Parathyroid adenoma (tissue), 2 donors: ENCODE data around the gene HOXD13.
A peak's percentile ranks its signal among the peaks of the same experiment; 100 is the strongest.

Experiments used
- H2AFZ ChIP-seq: fragments of 300-600 bp; sonication (generic); one replicate; pipeline ENCODE4 v1.7.0; 2017; ENCODE audit warnings: antibody characterized with exemption, mild to moderate bottlenecking
- H3K27ac ChIP-seq: fragments of 300-600 bp; sonication (generic); one replicate; pipeline ENCODE4 v1.7.0; 2017
- H3K27me3 ChIP-seq: fragments of 300-600 bp; sonication (generic); one replicate; pipeline ENCODE4 v1.7.0; 2017; ENCODE audit warnings: low read length; ENCODE audit not compliant: control insufficient read depth, insufficient read depth
- H3K36me3 ChIP-seq: fragments of 300-600 bp; sonication (generic); one replicate; pipeline ENCODE4 v1.7.0; 2017; ENCODE audit warnings: low read length; ENCODE audit not compliant: control insufficient read depth, insufficient read depth
- H3K4me1 ChIP-seq: fragments of 300-600 bp; sonication (generic); one replicate; pipeline ENCODE4 v1.7.0; 2017; ENCODE audit warnings: control low read depth
- H3K4me2 ChIP-seq: fragments of 300-600 bp; sonication (generic); one replicate; pipeline ENCODE4 v1.7.0; 2017; ENCODE audit warnings: low read length
- H3K4me3 ChIP-seq: fragments of 300-600 bp; sonication (generic); one replicate; pipeline ENCODE4 v1.7.0; 2017; ENCODE audit warnings: low read depth, low read length
- H3K79me2 ChIP-seq: fragments of 300-600 bp; sonication (generic); one replicate; pipeline ENCODE4 v1.7.0; 2017; ENCODE audit warnings: control low read depth
- H3K9ac ChIP-seq: fragments of 300-600 bp; sonication (generic); one replicate; pipeline ENCODE4 v1.7.0; 2017; ENCODE audit warnings: mild to moderate bottlenecking
- H3K9me3 ChIP-seq: fragments of 300-600 bp; sonication (generic); one replicate; pipeline ENCODE4 v1.7.0; 2017; ENCODE audit warnings: low read length; ENCODE audit not compliant: control insufficient read depth
- CTCF ChIP-seq: fragments of 300-600 bp; sonication (generic); IDR thresholded peaks from one replicate; pipeline ENCODE4 v1.7.0; 2017; ENCODE audit warnings: antibody characterized with exemption, mild to moderate bottlenecking
- donor health status: primary hyperparathyroidism.

The HOXD13 gene

DNA sequence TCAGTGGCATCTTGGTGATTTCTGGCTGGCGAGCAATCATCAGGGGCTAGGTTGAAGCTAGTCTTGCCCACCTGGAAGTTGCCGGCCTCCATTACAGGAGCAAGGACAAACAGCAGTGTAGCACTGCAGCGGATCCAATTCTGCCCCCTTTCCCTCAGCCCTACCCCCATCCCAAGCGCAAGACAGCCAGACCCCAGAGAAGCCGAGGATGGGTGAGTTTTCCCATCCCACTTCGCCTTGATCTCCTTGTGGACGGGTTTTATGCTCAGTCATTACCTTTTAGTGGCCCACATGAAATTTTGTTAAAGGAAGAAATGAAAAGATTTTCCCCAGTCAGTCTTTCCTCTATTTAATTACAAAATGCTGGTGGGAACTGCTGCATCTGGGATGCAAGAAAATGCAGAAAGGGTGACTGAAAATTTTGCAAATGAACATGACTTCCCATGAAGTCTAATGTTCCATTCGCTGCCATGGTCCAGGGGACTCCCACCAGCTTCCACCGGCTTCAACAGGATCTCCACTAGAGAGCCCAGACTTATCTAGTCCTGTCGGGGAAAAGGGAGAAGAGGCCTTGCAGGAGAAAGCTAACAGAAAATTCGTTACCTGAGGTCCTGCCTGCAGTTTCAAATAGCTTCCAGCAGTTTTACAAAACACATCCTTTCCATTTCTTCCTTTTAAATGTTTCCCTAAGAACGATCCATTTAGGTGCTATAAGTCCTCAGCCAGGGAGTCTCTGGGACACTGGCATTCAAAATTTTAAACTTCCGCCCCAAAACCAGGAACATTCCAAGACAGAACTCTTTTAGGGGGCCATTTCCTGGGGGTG is 28.1 kb downstream of the HOXD13 start:
- no peak overlapping the region for H3K4me3 ChIP-seq

DNA sequence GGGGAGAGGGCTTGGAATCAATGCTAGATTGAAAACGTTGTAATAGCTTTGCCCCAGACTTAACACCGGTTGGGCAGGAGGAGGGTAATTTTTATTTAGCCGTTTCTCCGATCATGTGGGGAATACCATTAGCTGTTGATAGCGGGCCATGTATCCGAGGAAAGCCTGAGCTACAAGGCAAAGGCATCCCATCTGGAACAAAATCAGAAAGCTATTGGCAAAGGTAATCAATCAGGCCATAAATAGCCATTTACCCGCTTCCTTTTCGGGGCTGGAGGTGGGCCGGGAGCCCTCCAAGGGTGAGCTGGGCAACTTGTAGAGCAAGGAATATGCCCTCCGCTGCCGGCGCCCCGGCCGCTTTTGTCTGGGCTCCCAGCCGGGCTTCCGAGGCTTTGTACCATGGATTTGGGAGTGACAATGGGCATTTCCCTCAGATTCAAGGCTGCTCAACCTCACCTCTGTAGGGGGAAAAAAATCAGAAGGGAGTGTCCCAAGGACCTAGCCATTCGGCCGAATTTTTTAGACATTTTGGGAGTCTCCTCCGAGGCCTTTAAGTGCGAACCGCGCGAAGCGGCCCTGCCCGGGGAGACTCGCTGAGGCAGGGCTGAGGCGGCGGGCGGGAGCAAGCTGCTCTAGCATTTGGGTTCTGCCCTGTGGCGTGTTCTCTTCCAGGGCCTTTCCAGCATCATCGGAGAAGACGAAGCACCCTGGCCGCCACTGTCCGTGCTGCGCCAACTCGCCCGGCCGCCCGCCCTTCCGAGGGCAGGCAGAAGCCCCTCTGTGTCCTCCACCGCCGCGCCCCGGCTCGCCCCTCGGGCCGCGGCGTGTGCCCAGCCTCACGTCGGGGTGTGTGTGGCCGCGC is 28.9 kb downstream of the HOXD13 start:
- H3K27me3 ChIP-seq = peaks cover 32% of the 10 kb centered on the region
- H3K27ac ChIP-seq = no peak overlapping the region
- H3K79me2 ChIP-seq = no peaks in the 10 kb centered on the region
- H3K9ac ChIP-seq = no peak overlapping the region
- no peaks in the 10 kb centered on the region for H3K9me3 ChIP-seq
- TF ChIP-seq CTCF = no peak
- H3K4me2 ChIP-seq = no peak overlapping the region
- no peak overlapping the region for H3K4me3 ChIP-seq
- no peaks in the 10 kb centered on the region for H3K4me1 ChIP-seq
- H2AFZ ChIP-seq = no peak overlapping the region
- no peaks in the 10 kb centered on the region for H3K36me3 ChIP-seq

More for the DNA sequence above, 28.1 kb downstream of the HOXD13 start:
- Histone ChIP-seq H3K27ac (no peak overlapping the region), H3K79me2 (no peaks in the 10 kb centered on the region), H3K9me3 (no peaks in the 10 kb centered on the region), H2AFZ (no peak overlapping the region), H3K36me3 (no peaks in the 10 kb centered on the region), H3K27me3 (peaks cover 36% of the 10 kb centered on the region), H3K9ac (no peak overlapping the region), H3K4me2 (no peak overlapping the region), H3K4me1 (no peaks in the 10 kb centered on the region)
- no peak for TF ChIP-seq CTCF

- Histone ChIP-seq H3K79me2 (no peaks in the 10 kb centered on the region), H3K9me3 (no peaks in the 10 kb centered on the region), H3K36me3 (no peaks in the 10 kb centered on the region), H3K4me1 (no peaks in the 10 kb centered on the region), H3K4me2 (no peak overlapping the region), H3K27me3 (peaks cover 27% of the 10 kb centered on the region), H3K4me3 (peak overlapping the region; percentile 44), H2AFZ (no peak overlapping the region), H3K27ac (no peak overlapping the region), H3K9ac (no peak overlapping the region)
- TF ChIP-seq CTCF = no peak
Measured at GRCh38 chr2:176122052-176122682, 29.6 kb downstream of the HOXD13 start.

- Histone ChIP-seq H3K9ac (no peak within 1 kb of the TSS), H3K4me3 (peak within 1 kb of the TSS; percentile 44), H3K27ac (no peak within 1 kb of the TSS), H3K4me1 (no peaks in the 10 kb centered on the region), H3K27me3 (peaks cover 25% of the 10 kb centered on the region), H2AFZ (no peak within 1 kb of the TSS), H3K79me2 (no peaks in the 10 kb centered on the region), H3K4me2 (peak within 1 kb of the TSS; percentile 13), H3K36me3 (no peaks in the 10 kb centered on the region), H3K9me3 (no peaks in the 10 kb centered on the region)
- no peak for TF ChIP-seq CTCF
Measured at GRCh38 chr2:176122683-176123410, 30.3 kb downstream of the HOXD13 start, which contains the start of gene HOXD9. HOXD9 (plus strand) TSS chr2:176122719; CDS start chr2:176122769, 50 bp downstream.
